HepG2 (cell line): ENCODE data around the gene MAVS. TPM values are rescaled to one million over a fixed set of nuclear protein-coding genes. Genes with fewer than 3 reads are reported as not detected.
A peak's percentile ranks its signal among the peaks of the same experiment; 100 is the strongest.

Source experiments
- ARHGAP35 ChIP-seq: sonication (generic); formaldehyde crosslinking; IDR thresholded peaks from 2 replicates; pipeline ENCODE4 v1.9.0; 2022; ENCODE audit warnings: mild to moderate bottlenecking, inconsistent platforms, moderate library complexity, missing genetic modification reagents, borderline replicate concordance
- CBX1 ChIP-seq: IDR thresholded peaks from one replicate; pipeline ENCODE4 v1.6.1; 2016; ENCODE audit warnings: antibody characterized with exemption, low read depth
- HOXA3 ChIP-seq: sonication (generic); formaldehyde crosslinking; IDR thresholded peaks from 2 replicates; pipeline ENCODE4 v1.5.0; 2020; ENCODE audit warnings: missing genetic modification reagents
- KDM5A ChIP-seq: fragments of 200-600 bp; sonication (generic); IDR thresholded peaks from 2 replicates; pipeline ENCODE4 v1.7.0; 2018; ENCODE audit warnings: antibody characterized with exemption, mild to moderate bottlenecking, low read length, borderline replicate concordance
- MAF1 ChIP-seq: sonication (generic); formaldehyde crosslinking; IDR thresholded peaks from 2 replicates; pipeline ENCODE4 v1.5.0; 2020; ENCODE audit warnings: missing genetic modification reagents, borderline replicate concordance
- POLR2AphosphoS5 ChIP-seq: IDR thresholded peaks from 2 replicates; pipeline ENCODE4 v1.6.1; 2012; ENCODE audit warnings: low read depth, low read length
- PRMT3 ChIP-seq: sonication (generic); formaldehyde crosslinking; IDR thresholded peaks from 2 replicates; pipeline ENCODE4 v1.8.1; 2022; ENCODE audit warnings: low read depth, mild to moderate bottlenecking, moderate library complexity, missing genetic modification reagents, borderline replicate concordance
- SIN3A ChIP-seq: IDR thresholded peaks from 2 replicates; pipeline ENCODE4 v1.6.1; 2011; ENCODE audit warnings: low read depth, mild to moderate bottlenecking, control low read depth, low read length, borderline replicate concordance
- SNRNP70 ChIP-seq: fragments of 200-400 bp; formaldehyde crosslinking; IDR thresholded peaks from 2 replicates; pipeline ENCODE4 v1.6.1; 2017; ENCODE audit warnings: mild to moderate bottlenecking, low read depth, low read length, moderate library complexity
- ZNF354B ChIP-seq: sonication (generic); formaldehyde crosslinking; IDR thresholded peaks from 2 replicates; pipeline ENCODE4 v1.8.0; 2022; ENCODE audit warnings: mild to moderate bottlenecking, missing genetic modification reagents
- ZNF552 ChIP-seq: sonication (generic); formaldehyde crosslinking; IDR thresholded peaks from 2 replicates; pipeline ENCODE4 v1.9.0; 2022; ENCODE audit warnings: missing genetic modification reagents, mild to moderate bottlenecking, borderline replicate concordance
- ZNF556 ChIP-seq: sonication (generic); formaldehyde crosslinking; IDR thresholded peaks from 2 replicates; pipeline ENCODE4 v1.4.0; 2020; ENCODE audit warnings: mild to moderate bottlenecking, missing genetic modification reagents, borderline replicate concordance
- ZNF672 ChIP-seq: sonication (generic); formaldehyde crosslinking; IDR thresholded peaks from 2 replicates; pipeline ENCODE4 v1.8.1; 2022; ENCODE audit warnings: missing genetic modification reagents
- polyA plus RNA-seq, 8 experiments: library from polyadenylated mRNA; depleted of rRNA in 3 of 8; stranded (reverse) in 7 of 8; unstranded in 1 of 8; fragments of >200 nt; fragmentation: Illumina TruSeq in 4 of 8; extraction: Trizol in 4 of 8; gene quantifications; 2 replicates each; pipeline versions ENCODE4 v1.2.1 to v1.2.3, GENCODE V29; 2011 to 2016; ENCODE audit warnings: low read depth in 4 of 8, missing spikeins in 1 of 8, mixed read lengths in 1 of 8; ENCODE audit not compliant: insufficient read depth in 1 of 8
- total RNA-seq, 5 experiments: library from RNA; depleted of rRNA; stranded (reverse); fragments of >200 nt; fragmentation: Illumina TruSeq; extraction: Trizol; gene quantifications; 2 replicates each; pipeline ENCODE4 v1.2.3, GENCODE V29; 2016; ENCODE audit warnings: low read depth in 1 of 5
- TF ChIP-seq, protein P1 (sequence below): sonication (generic); formaldehyde crosslinking; IDR thresholded peaks from 2 replicates; pipeline ENCODE4 v1.4.0; 2020; ENCODE audit warnings: mild to moderate bottlenecking, missing genetic modification reagents
- TF ChIP-seq, protein P2 (sequence below): sonication (generic); formaldehyde crosslinking; IDR thresholded peaks from 2 replicates; pipeline ENCODE4 v1.4.0; 2020; ENCODE audit warnings: missing genetic modification reagents
- TF ChIP-seq, protein P3 (sequence below): sonication (generic); formaldehyde crosslinking; IDR thresholded peaks from 2 replicates; pipeline ENCODE4 v1.5.1; 2020; ENCODE audit warnings: missing genetic modification reagents, mild to moderate bottlenecking, borderline replicate concordance
- TF ChIP-seq, protein P4 (sequence below): sonication (generic); formaldehyde crosslinking; conservative IDR thresholded peaks from 2 replicates; pipeline ENCODE4 v1.8.1; 2023; ENCODE audit warnings: missing genetic modification reagents
- TF ChIP-seq, protein P5 (sequence below): sonication (generic); formaldehyde crosslinking; IDR thresholded peaks from 2 replicates; pipeline ENCODE4 v1.8.1; 2023; ENCODE audit warnings: missing genetic modification reagents, inconsistent platforms, borderline replicate concordance

MAVS gene
- total and polyA plus RNA-seq, 2 of the 13 experiments (the other 11 are each of a cell fraction or from before 2014, with no cell fraction given) = 27.3 to 36.6 TPM

DNA sequence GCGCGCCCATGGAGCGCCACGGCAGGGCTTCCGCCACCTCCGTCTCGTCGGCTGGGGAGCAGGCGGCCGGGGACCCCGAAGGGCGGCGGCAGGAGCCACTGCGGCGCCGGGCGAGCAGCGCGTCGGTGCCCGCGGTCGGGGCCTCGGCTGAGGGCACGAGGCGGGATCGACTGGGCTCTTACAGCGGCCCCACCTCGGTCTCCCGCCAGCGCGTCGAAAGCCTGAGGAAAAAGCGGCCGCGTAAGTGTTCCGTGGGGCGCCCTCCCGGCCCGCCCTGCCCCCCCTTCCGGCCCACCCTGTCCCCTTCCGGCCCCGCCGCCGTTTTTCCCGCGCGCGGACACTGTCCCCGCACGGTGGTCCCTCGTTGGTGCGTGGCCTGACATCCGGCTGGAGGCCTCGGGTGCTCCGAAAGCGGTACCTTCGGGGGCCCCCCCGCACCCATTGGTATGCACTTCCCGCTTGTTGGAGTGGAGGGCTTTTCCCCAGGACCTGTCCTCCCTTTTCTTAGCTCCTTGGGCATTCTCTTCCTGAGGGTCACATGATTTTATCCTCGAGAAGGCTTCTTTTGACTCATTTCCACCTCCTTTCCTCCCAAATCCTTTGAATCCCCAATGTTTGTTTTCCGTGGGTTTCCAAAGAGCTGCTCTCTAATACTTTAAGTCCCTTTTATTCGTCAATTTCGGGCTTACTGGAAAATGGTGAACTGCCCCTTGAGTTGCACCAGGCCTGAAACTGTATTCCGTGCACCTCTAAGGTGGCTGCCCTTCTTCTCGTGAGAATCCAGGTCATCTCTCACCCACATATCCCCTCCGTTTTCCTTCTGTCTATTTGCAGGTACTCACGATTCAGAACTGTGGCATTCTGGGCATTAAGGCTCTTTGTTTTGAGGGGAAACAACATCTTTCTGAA, 43.1 kb downstream of the MAVS start (continued):
- peak; percentile 53; the same call in 1 of the 2 replicates for TF ChIP-seq SIN3A
- TF ChIP-seq HOXA3 (CRISPR knock-in tag) = peak; percentile 77
- 0 out of 2 replicates have a peak, but pooled peaks have one; percentile 11 for TF ChIP-seq MAF1 (CRISPR knock-in tag)
- TF ChIP-seq PRMT3 = peak; percentile 53; the same call in 1 of the 2 replicates
- TF ChIP-seq CBX1 = no peak
- peak; percentile 52; the same call in 1 of the 2 replicates for TF ChIP-seq ZNF672 (CRISPR knock-in tag)
- peak; percentile 18; the same call in 1 of the 2 replicates for TF ChIP-seq ZNF556 (CRISPR knock-in tag)
- TF ChIP-seq, protein P1, sequence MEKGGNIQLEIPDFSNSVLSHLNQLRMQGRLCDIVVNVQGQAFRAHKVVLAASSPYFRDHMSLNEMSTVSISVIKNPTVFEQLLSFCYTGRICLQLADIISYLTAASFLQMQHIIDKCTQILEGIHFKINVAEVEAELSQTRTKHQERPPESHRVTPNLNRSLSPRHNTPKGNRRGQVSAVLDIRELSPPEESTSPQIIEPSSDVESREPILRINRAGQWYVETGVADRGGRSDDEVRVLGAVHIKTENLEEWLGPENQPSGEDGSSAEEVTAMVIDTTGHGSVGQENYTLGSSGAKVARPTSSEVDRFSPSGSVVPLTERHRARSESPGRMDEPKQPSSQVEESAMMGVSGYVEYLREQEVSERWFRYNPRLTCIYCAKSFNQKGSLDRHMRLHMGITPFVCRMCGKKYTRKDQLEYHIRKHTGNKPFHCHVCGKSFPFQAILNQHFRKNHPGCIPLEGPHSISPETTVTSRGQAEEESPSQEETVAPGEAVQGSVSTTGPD (CRISPR knock-in tag) = 0 out of 2 replicates have a peak, but pooled peaks have one; percentile 22
- TF ChIP-seq, protein P2, sequence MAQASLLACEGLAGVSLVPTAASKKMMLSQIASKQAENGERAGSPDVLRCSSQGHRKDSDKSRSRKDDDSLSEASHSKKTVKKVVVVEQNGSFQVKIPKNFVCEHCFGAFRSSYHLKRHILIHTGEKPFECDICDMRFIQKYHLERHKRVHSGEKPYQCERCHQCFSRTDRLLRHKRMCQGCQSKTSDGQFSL (CRISPR knock-in tag) = peak; percentile 59; the same call in 1 of the 2 replicates
- TF ChIP-seq, protein P3, sequence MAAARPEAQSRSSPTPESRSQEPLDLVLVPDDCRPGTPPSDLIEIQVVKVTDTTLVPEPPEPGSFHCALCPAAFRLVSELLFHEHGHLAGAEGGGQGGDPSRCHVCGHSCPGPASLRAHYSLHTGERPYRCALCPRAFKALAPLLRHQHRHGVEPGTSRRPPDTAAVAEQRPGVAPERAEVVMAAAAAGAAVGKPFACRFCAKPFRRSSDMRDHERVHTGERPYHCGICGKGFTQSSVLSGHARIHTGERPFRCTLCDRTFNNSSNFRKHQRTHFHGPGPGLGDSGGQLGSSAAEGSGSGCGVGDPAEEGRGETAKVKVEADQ (CRISPR knock-in tag) = peak; percentile 85; the same call in 1 of the 2 replicates
- peak; percentile 62 for TF ChIP-seq KDM5A
- TF ChIP-seq ARHGAP35 (CRISPR knock-in tag) = no peak
- TF ChIP-seq, protein P4, sequence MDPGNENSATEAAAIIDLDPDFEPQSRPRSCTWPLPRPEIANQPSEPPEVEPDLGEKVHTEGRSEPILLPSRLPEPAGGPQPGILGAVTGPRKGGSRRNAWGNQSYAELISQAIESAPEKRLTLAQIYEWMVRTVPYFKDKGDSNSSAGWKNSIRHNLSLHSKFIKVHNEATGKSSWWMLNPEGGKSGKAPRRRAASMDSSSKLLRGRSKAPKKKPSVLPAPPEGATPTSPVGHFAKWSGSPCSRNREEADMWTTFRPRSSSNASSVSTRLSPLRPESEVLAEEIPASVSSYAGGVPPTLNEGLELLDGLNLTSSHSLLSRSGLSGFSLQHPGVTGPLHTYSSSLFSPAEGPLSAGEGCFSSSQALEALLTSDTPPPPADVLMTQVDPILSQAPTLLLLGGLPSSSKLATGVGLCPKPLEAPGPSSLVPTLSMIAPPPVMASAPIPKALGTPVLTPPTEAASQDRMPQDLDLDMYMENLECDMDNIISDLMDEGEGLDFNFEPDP = no peak; the same call in 1 of the 2 replicates
- TF ChIP-seq, protein P5, sequence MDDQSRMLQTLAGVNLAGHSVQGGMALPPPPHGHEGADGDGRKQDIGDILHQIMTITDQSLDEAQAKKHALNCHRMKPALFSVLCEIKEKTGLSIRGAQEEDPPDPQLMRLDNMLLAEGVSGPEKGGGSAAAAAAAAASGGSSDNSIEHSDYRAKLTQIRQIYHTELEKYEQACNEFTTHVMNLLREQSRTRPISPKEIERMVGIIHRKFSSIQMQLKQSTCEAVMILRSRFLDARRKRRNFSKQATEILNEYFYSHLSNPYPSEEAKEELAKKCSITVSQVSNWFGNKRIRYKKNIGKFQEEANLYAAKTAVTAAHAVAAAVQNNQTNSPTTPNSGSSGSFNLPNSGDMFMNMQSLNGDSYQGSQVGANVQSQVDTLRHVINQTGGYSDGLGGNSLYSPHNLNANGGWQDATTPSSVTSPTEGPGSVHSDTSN (CRISPR knock-in tag) = no peak
- TF ChIP-seq ZNF552 (CRISPR knock-in tag) = 0 out of 2 replicates have a peak, but pooled peaks have one; percentile 77
- TF ChIP-seq SNRNP70 = no peak
- TF ChIP-seq POLR2AphosphoS5 = no peak; the same call in 1 of the 2 replicates
- TF ChIP-seq ZNF354B (CRISPR knock-in tag) = no peak
